Measurements from ENCODE around the gene FBXO40. TPM values are rescaled to one million over a fixed set of nuclear protein-coding genes. Genes with fewer than 3 reads are reported as not detected.

FBXO40 gene
- total RNA-seq, 1 donor from 2014 or later = not detected

GRCh38 chr3:121627211-121627610, 34.0 kb downstream of the FBXO40 start:
- intact Hi-C loops (cut with DNase I) = no loop called here
- Histone ChIP-seq H3K4me1 (no peaks in the 10 kb centered on the region), H3K4me3 (no peak overlapping the region), H3K27ac (no peak overlapping the region), H3K36me3 (no peaks in the 10 kb centered on the region), H3K9me3 (no peaks in the 10 kb centered on the region), H3K27me3 (no peaks in the 10 kb centered on the region)
- DNase-seq (ENCODE audit: extremely low spot score in 2 of 2) = peak in 1 of 2 donors; percentile 60
- TF ChIP-seq POLR2AphosphoS5 (IDR thresholded peaks at IDR 0.05; ENCODE audit: insufficient read depth in 1 of 2, low read depth in 1 of 2) = no peak

- no peaks in the 10 kb centered on the region for H3K4me1 ChIP-seq
- H3K9me3 ChIP-seq = no peaks in the 10 kb centered on the region
- no peak overlapping the region for H3K4me3 ChIP-seq
- no peak overlapping the region for H3K27ac ChIP-seq
- no peak for TF ChIP-seq POLR2A (IDR thresholded peaks at IDR 0.05)
- no peak for TF ChIP-seq CTCF (IDR thresholded peaks at IDR 0.05)
- TF ChIP-seq POLR2AphosphoS5 (IDR thresholded peaks at IDR 0.05; ENCODE audit: insufficient read depth in 1 of 2, low read depth in 1 of 2) = no peak
- no peaks in the 10 kb centered on the region for H3K27me3 ChIP-seq
- H3K36me3 ChIP-seq = no peaks in the 10 kb centered on the region
- DNase-seq (ENCODE audit: extremely low spot score in 2 of 2) = peak in 1 of 2 donors; percentile 62
- intact Hi-C loops (cut with DNase I) = no loop called here
Observed at GRCh38 chr3:121627622-121628021, 34.4 kb downstream of the FBXO40 start.

- no peaks in the 10 kb centered on the region for H3K9me3 ChIP-seq
- intact Hi-C loops (cut with DNase I) = no loop called here
- no peak for TF ChIP-seq POLR2A (IDR thresholded peaks at IDR 0.05)
- TF ChIP-seq CTCF (IDR thresholded peaks at IDR 0.05) = no peak
- TF ChIP-seq POLR2AphosphoS5 (IDR thresholded peaks at IDR 0.05; ENCODE audit: insufficient read depth in 1 of 2, low read depth in 1 of 2) = no peak
- no peaks in the 10 kb centered on the region for H3K4me1 ChIP-seq
- no peaks in the 10 kb centered on the region for H3K27me3 ChIP-seq
- no peaks in the 10 kb centered on the region for H3K36me3 ChIP-seq
- H3K27ac ChIP-seq = no peak overlapping the region
- H3K4me3 ChIP-seq = no peak overlapping the region
- peak in 1 of 2 donors; percentile 52 for DNase-seq (ENCODE audit: extremely low spot score in 2 of 2)
Observed at GRCh38 chr3:121629601-121630000, 36.4 kb downstream of the FBXO40 start.

- Histone ChIP-seq H3K36me3 (no peaks in the 10 kb centered on the region), H3K4me1 (no peaks in the 10 kb centered on the region), H3K27me3 (no peaks in the 10 kb centered on the region), H3K9me3 (no peaks in the 10 kb centered on the region), H3K4me3 (no peak overlapping the region), H3K27ac (no peak overlapping the region)
- no peak for TF ChIP-seq POLR2A (IDR thresholded peaks at IDR 0.05)
- no peak for TF ChIP-seq CTCF (IDR thresholded peaks at IDR 0.05)
- no peak for TF ChIP-seq POLR2AphosphoS5 (IDR thresholded peaks at IDR 0.05; ENCODE audit: insufficient read depth in 1 of 2, low read depth in 1 of 2)
- intact Hi-C loops (cut with DNase I) = no loop called here
- no peak for DNase-seq (ENCODE audit: extremely low spot score in 2 of 2)
Observed at GRCh38 chr3:121630355-121630754, 37.2 kb downstream of the FBXO40 start.

GRCh38 chr3:121637922-121638321, 44.7 kb downstream of the FBXO40 start:
- no peaks in the 10 kb centered on the region for H3K9me3 ChIP-seq
- intact Hi-C loops (cut with DNase I) = no loop called here
- peak in 1 of 2 donors; percentile 16 for DNase-seq (ENCODE audit: extremely low spot score in 2 of 2)
- no peaks in the 10 kb centered on the region for H3K4me1 ChIP-seq
- no peaks in the 10 kb centered on the region for H3K36me3 ChIP-seq
- no peaks in the 10 kb centered on the region for H3K27me3 ChIP-seq
- H3K4me3 ChIP-seq = no peak overlapping the region
- H3K27ac ChIP-seq = no peak overlapping the region
- TF ChIP-seq CTCF (IDR thresholded peaks at IDR 0.05) (no peak), POLR2A (IDR thresholded peaks at IDR 0.05) (no peak), POLR2AphosphoS5 (IDR thresholded peaks at IDR 0.05; ENCODE audit: insufficient read depth in 1 of 2, low read depth in 1 of 2) (no peak)

Measured in vagina (tissue), 2 donors.